ENCODE data around the gene LRP10.
A peak's percentile ranks its signal among the peaks of the same experiment; 100 is the strongest.

Gene LRP10

DNA sequence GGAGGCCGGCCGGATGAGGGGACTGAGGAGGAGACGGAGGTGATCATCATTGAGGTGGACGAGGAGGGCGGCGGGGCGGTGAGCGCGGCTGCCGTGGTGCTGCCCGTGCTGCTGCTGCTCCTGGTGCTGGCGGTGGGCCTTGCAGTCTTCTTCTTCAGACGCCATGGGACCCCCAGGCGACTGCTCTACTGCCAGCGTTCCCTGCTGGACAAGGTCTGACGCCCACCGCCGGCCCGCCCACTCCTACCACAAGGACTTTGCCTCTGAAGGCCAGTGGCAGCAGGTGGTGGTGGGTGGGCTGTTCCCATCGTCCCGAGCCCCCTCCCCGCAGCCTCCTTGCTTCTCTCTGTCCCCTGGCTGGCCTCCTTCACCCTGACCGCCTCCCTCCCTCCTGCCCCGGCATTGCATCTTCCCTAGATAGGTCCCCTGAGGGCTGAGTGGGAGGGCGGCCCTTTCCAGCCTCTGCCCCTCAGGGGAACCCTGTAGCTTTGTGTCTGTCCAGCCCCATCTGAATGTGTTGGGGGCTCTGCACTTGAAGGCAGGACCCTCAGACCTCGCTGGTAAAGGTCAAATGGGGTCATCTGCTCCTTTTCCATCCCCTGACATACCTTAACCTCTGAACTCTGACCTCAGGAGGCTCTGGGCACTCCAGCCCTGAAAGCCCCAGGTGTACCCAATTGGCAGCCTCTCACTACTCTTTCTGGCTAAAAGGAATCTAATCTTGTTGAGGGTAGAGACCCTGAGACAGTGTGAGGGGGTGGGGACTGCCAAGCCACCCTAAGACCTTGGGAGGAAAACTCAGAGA lies 25.5 kb upstream of the LRP10 start:
- no peak for DNase-seq
- H2BK120ac ChIP-seq (ENCODE audit: low read depth, low read length): no peak overlapping the region
- H4K91ac ChIP-seq (ENCODE audit: low read length): no peak overlapping the region
- H3K36me3 ChIP-seq (ENCODE audit: control insufficient read depth in 1 of 2, insufficient read depth in 2 of 2, low read depth in 1 of 2, low read length in 2 of 2): peaks cover 64 to 70% of the 10 kb centered on the region in 2 experiments
- peaks cover 28% of the 10 kb centered on the region for H3K79me1 ChIP-seq (replicated peaks; ENCODE audit: low read length, poor library complexity, severe bottlenecking)
- WGBS: 95% methylated on average over 22 of the region's 26 CpGs
- H3K4me2 ChIP-seq (ENCODE audit: low read length, poor library complexity, severe bottlenecking): no peak overlapping the region
- peak overlapping the region; percentile 12 for H2BK15ac ChIP-seq (ENCODE audit: low read depth, poor library complexity, severe bottlenecking)
- H3K27me3 ChIP-seq (ENCODE audit: control insufficient read depth in 1 of 2, insufficient read depth in 1 of 2, low read length in 2 of 2): no peaks in the 10 kb centered on the region
- H3K18ac ChIP-seq (ENCODE audit: low read depth in 1 of 2, low read length in 2 of 2): no peak overlapping the region
- peak overlapping the region; percentile 100 for H3K9ac ChIP-seq (ENCODE audit: low read length)
- no peak overlapping the region for H3K4ac ChIP-seq (ENCODE audit: low read depth in 1 of 2, low read length in 2 of 2)
- H2BK12ac ChIP-seq (ENCODE audit: low read length in 2 of 2): peak overlapping the region in 1 of 2 experiments; percentile 24
- H2BK5ac ChIP-seq (ENCODE audit: low read depth, low read length, poor library complexity, severe bottlenecking): no peak overlapping the region
- H2AK5ac ChIP-seq (ENCODE audit: low read length, severe bottlenecking): no peak overlapping the region
- no peak overlapping the region for H3K27ac ChIP-seq (ENCODE audit: low read length, poor library complexity, severe bottlenecking)
- H3K4me1 ChIP-seq (ENCODE audit: control insufficient read depth, insufficient read depth, low read depth, low read length): peaks cover 50% of the 10 kb centered on the region
- peak overlapping the region in 1 of 2 experiments; percentile 21 for H3K4me3 ChIP-seq (ENCODE audit: insufficient read depth in 1 of 2, low read depth in 1 of 2, low read length in 2 of 2)
- H3K23ac ChIP-seq (ENCODE audit: low read length in 2 of 2): no peak overlapping the region
- no peaks in the 10 kb centered on the region for H3K9me3 ChIP-seq (ENCODE audit: control insufficient read depth, low read length)
- no peak overlapping the region for H4K8ac ChIP-seq (ENCODE audit: low read length)
- peak overlapping the region in 1 of 2 experiments; percentile 44 for H3K14ac ChIP-seq (ENCODE audit: low read length in 2 of 2)
- H2AFZ ChIP-seq (ENCODE audit: low read depth, low read length): no peak overlapping the region

DNA sequence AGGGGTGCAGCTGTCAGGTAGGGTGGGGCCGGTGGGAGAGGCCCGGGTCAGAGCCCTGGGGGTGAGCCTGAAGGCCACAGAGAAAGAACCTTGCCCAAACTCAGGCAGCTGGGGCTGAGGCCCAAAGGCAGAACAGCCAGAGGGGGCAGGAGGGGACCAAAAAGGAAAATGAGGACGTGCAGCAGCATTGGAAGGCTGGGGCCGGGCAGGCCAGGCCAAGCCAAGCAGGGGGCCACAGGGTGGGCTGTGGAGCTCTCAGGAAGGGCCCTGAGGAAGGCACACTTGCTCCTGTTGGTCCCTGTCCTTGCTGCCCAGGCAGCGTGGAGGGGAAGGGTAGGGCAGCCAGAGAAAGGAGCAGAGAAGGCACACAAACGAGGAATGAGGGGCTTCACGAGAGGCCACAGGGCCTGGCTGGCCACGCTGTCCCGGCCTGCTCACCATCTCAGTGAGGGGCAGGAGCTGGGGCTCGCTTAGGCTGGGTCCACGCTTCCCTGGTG lies 24.7 kb upstream of the LRP10 start:
- H3K9me3 ChIP-seq (ENCODE audit: control insufficient read depth, low read length): no peaks in the 10 kb centered on the region
- no peak for DNase-seq
- peaks cover 52% of the 10 kb centered on the region for H3K4me1 ChIP-seq (ENCODE audit: control insufficient read depth, insufficient read depth, low read depth, low read length)
- no peak overlapping the region for H2AFZ ChIP-seq (ENCODE audit: low read depth, low read length)
- no peak overlapping the region for H2BK120ac ChIP-seq (ENCODE audit: low read depth, low read length)
- peak overlapping the region in 1 of 2 experiments; percentile 97 for H3K23ac ChIP-seq (ENCODE audit: low read length in 2 of 2)
- peak overlapping the region; percentile 17 to 38 for H2BK12ac ChIP-seq (ENCODE audit: low read length in 2 of 2)
- no peak overlapping the region for H3K4me2 ChIP-seq (ENCODE audit: low read length, poor library complexity, severe bottlenecking)
- 90% methylated on average over 11 of the region's 11 CpGs for WGBS
- peak overlapping the region; percentile 29 for H4K8ac ChIP-seq (ENCODE audit: low read length)
- peak overlapping the region in 1 of 2 experiments; percentile 4 for H3K4ac ChIP-seq (ENCODE audit: low read depth in 1 of 2, low read length in 2 of 2)
- H3K79me1 ChIP-seq (replicated peaks; ENCODE audit: low read length, poor library complexity, severe bottlenecking): peaks cover 28% of the 10 kb centered on the region
- H3K27ac ChIP-seq (ENCODE audit: low read length, poor library complexity, severe bottlenecking): peak overlapping the region; percentile 21
- H3K18ac ChIP-seq (ENCODE audit: low read depth in 1 of 2, low read length in 2 of 2): peak overlapping the region in 1 of 2 experiments; percentile 66
- H2AK5ac ChIP-seq (ENCODE audit: low read length, severe bottlenecking): peak overlapping the region; percentile 58
- peak overlapping the region in 1 of 2 experiments; percentile 80 for H3K14ac ChIP-seq (ENCODE audit: low read length in 2 of 2)
- peak overlapping the region; percentile 44 for H2BK15ac ChIP-seq (ENCODE audit: low read depth, poor library complexity, severe bottlenecking)
- H3K9ac ChIP-seq (ENCODE audit: low read length): peak overlapping the region; percentile 100
- H3K36me3 ChIP-seq (ENCODE audit: control insufficient read depth in 1 of 2, insufficient read depth in 2 of 2, low read depth in 1 of 2, low read length in 2 of 2): peaks cover 56 to 62% of the 10 kb centered on the region in 2 experiments
- H3K4me3 ChIP-seq (ENCODE audit: insufficient read depth in 1 of 2, low read depth in 1 of 2, low read length in 2 of 2): peak overlapping the region in 1 of 2 experiments; percentile 21
- H4K91ac ChIP-seq (ENCODE audit: low read length): peak overlapping the region; percentile 80
- H3K27me3 ChIP-seq (ENCODE audit: control insufficient read depth in 1 of 2, insufficient read depth in 1 of 2, low read length in 2 of 2): no peaks in the 10 kb centered on the region
- H2BK5ac ChIP-seq (ENCODE audit: low read depth, low read length, poor library complexity, severe bottlenecking): no peak overlapping the region

- peaks cover 50% of the 10 kb centered on the region for H3K4me1 ChIP-seq (ENCODE audit: control insufficient read depth, insufficient read depth, low read depth, low read length)
- peaks cover 21% of the 10 kb centered on the region for H3K79me1 ChIP-seq (replicated peaks; ENCODE audit: low read length, poor library complexity, severe bottlenecking)
- no peak overlapping the region for H4K91ac ChIP-seq (ENCODE audit: low read length)
- peak overlapping the region in 1 of 2 experiments; percentile 9 for H2BK12ac ChIP-seq (ENCODE audit: low read length in 2 of 2)
- peaks cover 46 to 52% of the 10 kb centered on the region in 2 experiments for H3K36me3 ChIP-seq (ENCODE audit: control insufficient read depth in 1 of 2, insufficient read depth in 2 of 2, low read depth in 1 of 2, low read length in 2 of 2)
- peak overlapping the region; percentile 78 for H3K27ac ChIP-seq (ENCODE audit: low read length, poor library complexity, severe bottlenecking)
- H2BK5ac ChIP-seq (ENCODE audit: low read depth, low read length, poor library complexity, severe bottlenecking): no peak overlapping the region
- peak overlapping the region; percentile 2 for H4K8ac ChIP-seq (ENCODE audit: low read length)
- H2BK15ac ChIP-seq (ENCODE audit: low read depth, poor library complexity, severe bottlenecking): no peak overlapping the region
- WGBS: 60% methylated on average over 10 of the region's 14 CpGs
- peak; percentile 83 for DNase-seq
- no peak overlapping the region for H3K23ac ChIP-seq (ENCODE audit: low read length in 2 of 2)
- H3K4me2 ChIP-seq (ENCODE audit: low read length, poor library complexity, severe bottlenecking): no peak overlapping the region
- H2AFZ ChIP-seq (ENCODE audit: low read depth, low read length): no peak overlapping the region
- H2AK5ac ChIP-seq (ENCODE audit: low read length, severe bottlenecking): peak overlapping the region; percentile 5
- no peaks in the 10 kb centered on the region for H3K9me3 ChIP-seq (ENCODE audit: control insufficient read depth, low read length)
- H3K4ac ChIP-seq (ENCODE audit: low read depth in 1 of 2, low read length in 2 of 2): peak overlapping the region; percentile 1 to 3
- peak overlapping the region; percentile 90 for H3K9ac ChIP-seq (ENCODE audit: low read length)
- H3K27me3 ChIP-seq (ENCODE audit: control insufficient read depth in 1 of 2, insufficient read depth in 1 of 2, low read length in 2 of 2): no peaks in the 10 kb centered on the region
- no peak overlapping the region for H2BK120ac ChIP-seq (ENCODE audit: low read depth, low read length)
- peak overlapping the region in 1 of 2 experiments; percentile 55 for H3K4me3 ChIP-seq (ENCODE audit: insufficient read depth in 1 of 2, low read depth in 1 of 2, low read length in 2 of 2)
- no peak overlapping the region for H3K14ac ChIP-seq (ENCODE audit: low read length in 2 of 2)
- H3K18ac ChIP-seq (ENCODE audit: low read depth in 1 of 2, low read length in 2 of 2): peak overlapping the region; percentile 16 to 80
Observed at GRCh38 chr14:22847661-22848341, 23.7 kb upstream of the LRP10 start.
